ENCODE results near the gene CDH26. TPM values are rescaled to one million over a fixed set of nuclear protein-coding genes. Genes with fewer than 3 reads are reported as not detected.
"Not testable (repeated sequence)": the region's sequence is repeated elsewhere in the genome, so short reads cannot be mapped to it uniquely, and the experiment has no call there.

CDH26 gene
- total RNA-seq, 2 experiments from 2014 or later = 0.19 to 0.36 TPM

DNA sequence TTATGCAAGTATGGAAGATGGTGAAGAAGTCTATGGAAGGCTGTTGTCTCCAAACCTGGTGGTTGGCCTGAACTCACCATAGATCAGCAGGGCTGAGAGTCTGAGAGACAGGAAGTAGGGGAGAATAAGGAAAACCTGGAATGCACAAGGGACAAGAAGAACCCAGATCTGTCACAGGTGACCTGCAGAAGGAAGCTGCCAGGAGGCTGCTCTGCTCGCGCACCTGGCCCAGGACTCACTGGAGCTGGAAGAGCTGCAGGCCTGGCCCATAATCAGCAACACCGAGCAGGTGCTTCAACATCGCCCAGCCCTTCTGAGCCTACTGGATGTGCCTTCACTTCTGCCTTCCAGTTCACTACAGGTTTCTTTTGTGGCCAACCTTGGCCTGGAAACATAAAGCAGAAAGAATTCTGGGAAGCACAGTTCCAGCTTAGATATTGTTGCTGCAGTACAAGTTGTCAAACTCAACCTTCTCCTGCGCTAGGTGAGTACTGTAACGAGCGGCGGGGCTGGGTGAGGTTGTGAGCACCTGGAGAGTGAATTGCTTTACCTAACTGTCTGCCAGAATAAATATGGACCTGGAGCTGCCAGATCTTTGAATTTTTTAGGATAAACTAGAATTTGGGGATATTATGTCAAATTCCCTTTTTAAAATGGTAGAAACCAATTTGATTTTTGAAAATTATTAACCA lies 82.4 kb downstream of the CDH26 start:
- Histone ChIP-seq H3K9me2 (ENCODE audit: insufficient read depth, low read length) (no peaks in the 10 kb centered on the region), H3K4me3 (ENCODE audit: low read depth, low read length, poor library complexity, severe bottlenecking) (no peak overlapping the region), H3K27ac (ENCODE audit: low read depth, low read length, poor library complexity, severe bottlenecking) (no peak overlapping the region), H3K79me2 (ENCODE audit: insufficient read depth, low read depth, low read length) (no peaks in the 10 kb centered on the region), H3K4me2 (ENCODE audit: low read length) (no peak overlapping the region), H2AFZ (ENCODE audit: low read length) (no peak overlapping the region), H3K9me3 (ENCODE audit: low read length) (no peaks in the 10 kb centered on the region), H3K36me3 (ENCODE audit: insufficient read depth, low read length) (no peaks in the 10 kb centered on the region), H3K4me1 (ENCODE audit: insufficient read depth, low read length, poor library complexity, severe bottlenecking) (no peaks in the 10 kb centered on the region), H4K20me1 (ENCODE audit: insufficient read depth, low read length) (no peaks in the 10 kb centered on the region)
- DNase-seq (ENCODE audit: low spot score) = no peak
- POLR2A ChIA-PET = no interaction called here
- CTCF ChIA-PET (ENCODE audit: unreplicated experiment) = no interaction called here
- BruUV-seq (replicated peaks) = no TSS peak
- intact Hi-C loops (cut with micrococcal nuclease; ENCODE audit: unreplicated experiment) = no loop called here
- no peak for TF ChIP-seq EZH2phosphoT487 (IDR thresholded peaks at IDR 0.05; ENCODE audit: borderline replicate concordance, low read depth, low read length)

- H3K4me2 ChIP-seq (ENCODE audit: low read length); H3K9me3 ChIP-seq (ENCODE audit: low read length); DNase-seq (ENCODE audit: low spot score); H3K4me1 ChIP-seq (ENCODE audit: insufficient read depth, low read length, poor library complexity, severe bottlenecking); H3K36me3 ChIP-seq (ENCODE audit: insufficient read depth, low read length); H3K9me2 ChIP-seq (ENCODE audit: insufficient read depth, low read length); H3K27ac ChIP-seq (ENCODE audit: low read depth, low read length, poor library complexity, severe bottlenecking); POLR2A ChIA-PET; H2AFZ ChIP-seq (ENCODE audit: low read length); H3K4me3 ChIP-seq (ENCODE audit: low read depth, low read length, poor library complexity, severe bottlenecking); intact Hi-C loops (cut with micrococcal nuclease; ENCODE audit: unreplicated experiment); H4K20me1 ChIP-seq (ENCODE audit: insufficient read depth, low read length); H3K79me2 ChIP-seq (ENCODE audit: insufficient read depth, low read depth, low read length); BruUV-seq (replicated peaks); CTCF ChIA-PET (ENCODE audit: unreplicated experiment): not testable (repeated sequence)
These were observed 83.4 kb downstream of the CDH26 start for GRCh38 chr20:60041436-60042165.

- CTCF ChIA-PET (ENCODE audit: unreplicated experiment) = no interaction called here
- BruUV-seq (replicated peaks) = no TSS peak
- intact Hi-C loops (cut with micrococcal nuclease; ENCODE audit: unreplicated experiment) = no loop called here
These were observed 85.2 kb downstream of the CDH26 start for GRCh38 chr20:60043435-60043834.

More at GRCh38 chr20:60043435-60043834, 85.2 kb downstream of the CDH26 start:
- no peak overlapping the region for H3K4me3 ChIP-seq (ENCODE audit: low read depth, low read length, poor library complexity, severe bottlenecking)
- H2AFZ ChIP-seq (ENCODE audit: low read length) = no peak overlapping the region
- TF ChIP-seq CTCF (conservative IDR thresholded peaks at IDR 0.05; ENCODE audit: low read length) = no peak
- no peak for TF ChIP-seq EZH2phosphoT487 (IDR thresholded peaks at IDR 0.05; ENCODE audit: borderline replicate concordance, low read depth, low read length)
- no peaks in the 10 kb centered on the region for H3K9me2 ChIP-seq (ENCODE audit: insufficient read depth, low read length)
- no peaks in the 10 kb centered on the region for H3K36me3 ChIP-seq (ENCODE audit: insufficient read depth, low read length)
- H3K4me2 ChIP-seq (ENCODE audit: low read length) = no peak overlapping the region
- H3K79me2 ChIP-seq (ENCODE audit: insufficient read depth, low read depth, low read length) = no peaks in the 10 kb centered on the region
- POLR2A ChIA-PET = no interaction called here
- H4K20me1 ChIP-seq (ENCODE audit: insufficient read depth, low read length) = no peaks in the 10 kb centered on the region
- DNase-seq (ENCODE audit: low spot score) = no peak
- no peak overlapping the region for H3K27ac ChIP-seq (ENCODE audit: low read depth, low read length, poor library complexity, severe bottlenecking)
- no peaks in the 10 kb centered on the region for H3K4me1 ChIP-seq (ENCODE audit: insufficient read depth, low read length, poor library complexity, severe bottlenecking)
- no peaks in the 10 kb centered on the region for H3K9me3 ChIP-seq (ENCODE audit: low read length)

Data from OCI-LY7 (cell line).